ENCODE measurements around the gene CFAP77. TPM values are rescaled to one million over a fixed set of nuclear protein-coding genes. Genes with fewer than 3 reads are reported as not detected.

CFAP77 gene
- total and polyA plus RNA-seq, 10 of the 15 experiments (the other 5 are each of a cell fraction or from before 2014, with no cell fraction given) = 0.33 TPM; not detected in 9

DNA sequence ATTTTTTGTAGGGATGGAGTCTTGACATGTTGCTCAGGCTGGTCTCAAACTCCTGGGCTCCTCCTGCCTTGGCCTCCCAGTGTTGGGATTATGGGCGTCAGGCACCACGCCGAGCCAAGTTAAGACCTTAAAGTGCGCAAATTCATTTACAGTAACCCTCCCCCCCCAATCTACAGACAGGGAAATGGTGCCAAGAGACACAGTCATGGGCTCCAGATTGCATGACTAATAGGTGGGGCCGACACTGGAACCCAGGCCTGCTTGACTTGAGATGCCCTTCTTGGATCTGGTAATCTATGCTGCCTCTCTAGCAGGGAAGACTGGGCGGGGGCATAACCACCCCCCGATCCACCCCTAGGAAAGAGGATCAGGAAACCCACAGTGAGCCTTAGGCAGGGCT, 22.9 kb upstream of the CFAP77 start (continued):
- TF ChIP-seq CHD1 (IDR thresholded peaks at IDR 0.05; ENCODE audit: low read depth, low read length) = no peak
- TF ChIP-seq TBL1XR1 (IDR thresholded peaks at IDR 0.05; ENCODE audit: low read depth, low read length) = no peak
- TF ChIP-seq SRF (IDR thresholded peaks at IDR 0.05; ENCODE audit: low read depth in 2 of 2, low read length in 2 of 2) = no peak
- TF ChIP-seq ZNF274 (IDR thresholded peaks at IDR 0.05; ENCODE audit: insufficient read depth, insufficient read length) = no peak

DNA sequence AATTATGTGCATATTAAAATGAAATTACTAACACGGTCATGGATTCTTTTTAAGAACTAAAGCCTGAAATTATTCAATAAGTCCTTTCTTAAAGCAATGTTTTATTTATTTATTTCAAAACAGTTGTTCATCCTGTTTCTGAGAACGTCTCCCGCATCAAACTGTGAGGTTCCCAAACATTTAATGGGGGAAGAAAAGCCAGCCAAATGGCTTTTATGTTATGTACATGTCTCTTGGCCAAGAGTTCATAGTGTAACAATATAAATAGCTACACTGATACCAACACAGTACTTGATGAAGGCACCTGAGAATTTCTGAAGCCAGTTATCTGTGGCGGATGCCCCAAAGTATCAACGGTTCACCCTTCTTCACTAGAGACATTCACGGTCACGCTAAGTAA, 19.0 kb upstream of the CFAP77 start:
- Histone ChIP-seq H3K79me2 (ENCODE audit: control insufficient read depth, insufficient read depth, low read length) (no peaks in the 10 kb centered on the region), H3K4me1 (ENCODE audit: control insufficient read depth, insufficient read depth, low read length) (no peaks in the 10 kb centered on the region), H3K36me3 (ENCODE audit: control insufficient read depth in 2 of 2, insufficient read depth in 2 of 2, low read length in 1 of 2) (peaks cover 21 to 28% of the 10 kb centered on the region in 2 experiments), H3K4me2 (ENCODE audit: control insufficient read depth, insufficient read depth) (no peak overlapping the region), H3K27ac (ENCODE audit: control insufficient read depth, insufficient read depth) (no peak overlapping the region), H3K9ac (ENCODE audit: control insufficient read depth, insufficient read depth, low read length) (no peak overlapping the region), H4K20me1 (ENCODE audit: control insufficient read depth, insufficient read depth) (no peaks in the 10 kb centered on the region), H3K9me3 (replicated peaks; ENCODE audit: control insufficient read depth, insufficient read depth, low read length) (no peaks in the 10 kb centered on the region), H2AFZ (ENCODE audit: control insufficient read depth, low read depth, low read length) (no peak overlapping the region), H3K27me3 (replicated peaks in 1 of 2; ENCODE audit: control insufficient read depth in 2 of 2, insufficient read depth in 2 of 2, low read length in 1 of 2) (no peaks in the 10 kb centered on the region), H3K4me3 (no peak overlapping the region)
- intact Hi-C loops (cut with micrococcal nuclease; ENCODE audit: unreplicated experiment) = no loop called here
- DNase-seq (ENCODE audit: low read depth, low spot score) (no peak), FAIRE-seq (no peak), ATAC-seq (no peak)
- RAD21 ChIA-PET (ENCODE audit: unreplicated experiment) = no interaction called here
- 82% methylated on average over 7 of the region's 7 CpGs for WGBS (ENCODE audit: insufficient coverage, insufficient replicate concordance, low lambda C conversion rate, missing lambda C conversion rate)
- SMC1A ChIA-PET (ENCODE audit: uncharacterized antibody, unreplicated experiment) = no interaction called here
- BruUV-seq (replicated peaks) = no TSS peak
- CTCF ChIA-PET = interaction anchor here (0.6 to 1.4 kb wide), 4 partner anchors 9 to 939 kb away, joined by 3 to 4 read pairs (median 3); no protein-coding TSS in a partner anchor
- in situ Hi-C loops (cut with MboI) = no loop called here
- TF ChIP-seq BRCA1 (IDR thresholded peaks at IDR 0.05; ENCODE audit: low read depth, low read length) (no peak), HDAC6 (IDR thresholded peaks at IDR 0.05; ENCODE audit: unreplicated experiment) (no peak)
- POLR2A ChIA-PET = no interaction called here

DNA sequence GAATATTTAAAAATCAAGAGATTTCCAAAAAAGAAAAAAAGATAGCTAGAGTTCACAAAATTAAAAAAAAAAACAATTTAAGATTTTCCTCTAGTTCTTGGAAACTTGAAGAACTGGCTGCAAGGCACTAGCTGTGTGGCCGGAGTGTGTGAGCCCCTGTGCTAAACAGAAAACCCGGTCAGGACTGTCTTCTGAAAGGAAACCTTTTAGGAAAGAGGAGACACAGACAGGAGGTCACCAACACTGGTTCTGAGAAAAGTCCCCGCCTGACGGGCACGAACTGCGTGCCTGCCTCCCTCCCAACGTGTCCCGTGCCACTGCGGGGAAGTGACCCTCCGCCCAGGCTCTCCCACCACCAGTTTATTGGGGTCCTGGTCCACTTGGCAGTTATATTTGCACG, 18.6 kb upstream of the CFAP77 start:
- peaks cover 21 to 31% of the 10 kb centered on the region in 2 experiments for H3K36me3 ChIP-seq (ENCODE audit: control insufficient read depth in 2 of 2, insufficient read depth in 2 of 2, low read length in 1 of 2)
- ChIA-PET POLR2A (no interaction called here), SMC1A (ENCODE audit: uncharacterized antibody, unreplicated experiment) (no interaction called here), RAD21 (ENCODE audit: unreplicated experiment) (no interaction called here), CTCF (interaction anchor here (0.6 to 1.4 kb wide), 5 partner anchors 9 to 45 kb away, joined by 3 to 4 read pairs (median 3); no protein-coding TSS in a partner anchor)
- FAIRE-seq (no peak), DNase-seq (ENCODE audit: low read depth, low spot score) (no peak), ATAC-seq (no peak)
- intact Hi-C loops (cut with micrococcal nuclease; ENCODE audit: unreplicated experiment) = no loop called here
- 98% methylated on average over 11 of the region's 11 CpGs for WGBS (ENCODE audit: insufficient coverage, insufficient replicate concordance, low lambda C conversion rate, missing lambda C conversion rate)
- in situ Hi-C loops (cut with MboI) = no loop called here
- H4K20me1 ChIP-seq (ENCODE audit: control insufficient read depth, insufficient read depth) = no peaks in the 10 kb centered on the region
- BruUV-seq (replicated peaks) = no TSS peak
- no peaks in the 10 kb centered on the region for H3K79me2 ChIP-seq (ENCODE audit: control insufficient read depth, insufficient read depth, low read length)
- no peak overlapping the region for H3K9ac ChIP-seq (ENCODE audit: control insufficient read depth, insufficient read depth, low read length)
- H3K4me3 ChIP-seq = no peak overlapping the region
- H3K4me1 ChIP-seq (ENCODE audit: control insufficient read depth, insufficient read depth, low read length) = no peaks in the 10 kb centered on the region
- TF ChIP-seq ZNF384 (IDR thresholded peaks at IDR 0.05; ENCODE audit: borderline replicate concordance, low read depth, low read length) (no peak), ZNF207 (IDR thresholded peaks at IDR 0.05; ENCODE audit: borderline replicate concordance) (no peak), ZZZ3 (IDR thresholded peaks at IDR 0.05; ENCODE audit: control insufficient read depth, insufficient read length, low read depth) (no peak), PAX8 (IDR thresholded peaks at IDR 0.05) (no peak), CREM (IDR thresholded peaks at IDR 0.05; ENCODE audit: low read depth) (no peak), SMARCA5 (IDR thresholded peaks at IDR 0.05) (no peak), ZNF274 (IDR thresholded peaks at IDR 0.05; ENCODE audit: insufficient read depth, insufficient read length) (no peak), NR2F1 (conservative IDR thresholded peaks at IDR 0.05) (no peak), POLR2AphosphoS2 (IDR thresholded peaks at IDR 0.05; ENCODE audit: low read depth, low read length) (no peak)
- TF ChIP-seq, protein P1, sequence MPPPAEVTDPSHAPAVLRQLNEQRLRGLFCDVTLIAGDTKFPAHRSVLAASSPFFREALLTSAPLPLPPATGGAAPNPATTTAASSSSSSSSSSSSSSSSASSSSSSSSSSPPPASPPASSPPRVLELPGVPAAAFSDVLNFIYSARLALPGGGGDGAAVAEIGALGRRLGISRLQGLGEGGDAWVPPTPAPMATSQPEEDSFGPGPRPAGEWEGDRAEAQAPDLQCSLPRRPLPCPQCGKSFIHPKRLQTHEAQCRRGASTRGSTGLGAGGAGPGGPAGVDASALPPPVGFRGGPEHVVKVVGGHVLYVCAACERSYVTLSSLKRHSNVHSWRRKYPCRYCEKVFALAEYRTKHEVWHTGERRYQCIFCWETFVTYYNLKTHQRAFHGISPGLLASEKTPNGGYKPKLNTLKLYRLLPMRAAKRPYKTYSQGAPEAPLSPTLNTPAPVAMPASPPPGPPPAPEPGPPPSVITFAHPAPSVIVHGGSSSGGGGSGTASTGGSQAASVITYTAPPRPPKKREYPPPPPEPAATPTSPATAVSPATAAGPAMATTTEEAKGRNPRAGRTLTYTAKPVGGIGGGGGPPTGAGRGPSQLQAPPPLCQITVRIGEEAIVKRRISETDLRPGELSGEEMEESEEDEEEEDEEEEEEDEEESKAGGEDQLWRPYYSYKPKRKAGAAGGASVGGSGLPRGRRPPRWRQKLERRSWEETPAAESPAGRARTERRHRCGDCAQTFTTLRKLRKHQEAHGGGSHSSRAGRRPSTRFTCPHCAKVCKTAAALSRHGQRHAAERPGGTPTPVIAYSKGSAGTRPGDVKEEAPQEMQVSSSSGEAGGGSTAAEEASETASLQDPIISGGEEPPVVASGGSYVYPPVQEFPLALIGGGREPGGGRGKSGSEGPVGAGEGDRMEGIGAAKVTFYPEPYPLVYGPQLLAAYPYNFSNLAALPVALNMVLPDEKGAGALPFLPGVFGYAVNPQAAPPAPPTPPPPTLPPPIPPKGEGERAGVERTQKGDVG (CRISPR knock-in tag; IDR thresholded peaks at IDR 0.05) = no peak
- no peaks in the 10 kb centered on the region for H3K27me3 ChIP-seq (replicated peaks in 1 of 2; ENCODE audit: control insufficient read depth in 2 of 2, insufficient read depth in 2 of 2, low read length in 1 of 2)
- no peaks in the 10 kb centered on the region for H3K9me3 ChIP-seq (replicated peaks; ENCODE audit: control insufficient read depth, insufficient read depth, low read length)
- no peak overlapping the region for H3K27ac ChIP-seq (ENCODE audit: control insufficient read depth, insufficient read depth)
- H3K4me2 ChIP-seq (ENCODE audit: control insufficient read depth, insufficient read depth) = no peak overlapping the region
- no peak overlapping the region for H2AFZ ChIP-seq (ENCODE audit: control insufficient read depth, low read depth, low read length)
